Measurements from ENCODE around the gene LAMB1. TPM values are rescaled to one million over a fixed set of nuclear protein-coding genes. Genes with fewer than 3 reads are reported as not detected.

LAMB1 gene
- total RNA-seq, 1 experiment from 2014 or later, result 127 TPM

DNA sequence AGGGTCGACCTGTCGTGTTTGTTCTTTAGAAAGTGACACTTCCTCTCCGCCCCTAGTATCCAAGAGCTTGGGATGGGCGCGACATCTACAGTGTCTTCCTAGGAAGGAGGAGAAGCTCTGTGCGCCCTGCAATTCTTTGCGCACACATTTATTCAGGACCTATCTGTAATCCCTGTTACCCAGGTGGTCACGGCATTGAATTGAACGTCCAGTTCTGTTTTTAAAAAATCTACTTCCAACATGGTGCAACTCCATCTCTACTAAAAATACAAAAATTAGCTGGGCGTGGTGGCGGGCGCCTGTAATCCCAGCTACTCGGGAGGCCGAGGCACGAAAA is 606 bp upstream of the LAMB1 start:
- no peak for DNase-seq (ENCODE audit: low read depth)
- in situ Hi-C loops (cut with HindIII; ENCODE audit: low pct_unique_long_range_greater_than_20kb, low sequenced_read_pairs), result no loop called here

DNA sequence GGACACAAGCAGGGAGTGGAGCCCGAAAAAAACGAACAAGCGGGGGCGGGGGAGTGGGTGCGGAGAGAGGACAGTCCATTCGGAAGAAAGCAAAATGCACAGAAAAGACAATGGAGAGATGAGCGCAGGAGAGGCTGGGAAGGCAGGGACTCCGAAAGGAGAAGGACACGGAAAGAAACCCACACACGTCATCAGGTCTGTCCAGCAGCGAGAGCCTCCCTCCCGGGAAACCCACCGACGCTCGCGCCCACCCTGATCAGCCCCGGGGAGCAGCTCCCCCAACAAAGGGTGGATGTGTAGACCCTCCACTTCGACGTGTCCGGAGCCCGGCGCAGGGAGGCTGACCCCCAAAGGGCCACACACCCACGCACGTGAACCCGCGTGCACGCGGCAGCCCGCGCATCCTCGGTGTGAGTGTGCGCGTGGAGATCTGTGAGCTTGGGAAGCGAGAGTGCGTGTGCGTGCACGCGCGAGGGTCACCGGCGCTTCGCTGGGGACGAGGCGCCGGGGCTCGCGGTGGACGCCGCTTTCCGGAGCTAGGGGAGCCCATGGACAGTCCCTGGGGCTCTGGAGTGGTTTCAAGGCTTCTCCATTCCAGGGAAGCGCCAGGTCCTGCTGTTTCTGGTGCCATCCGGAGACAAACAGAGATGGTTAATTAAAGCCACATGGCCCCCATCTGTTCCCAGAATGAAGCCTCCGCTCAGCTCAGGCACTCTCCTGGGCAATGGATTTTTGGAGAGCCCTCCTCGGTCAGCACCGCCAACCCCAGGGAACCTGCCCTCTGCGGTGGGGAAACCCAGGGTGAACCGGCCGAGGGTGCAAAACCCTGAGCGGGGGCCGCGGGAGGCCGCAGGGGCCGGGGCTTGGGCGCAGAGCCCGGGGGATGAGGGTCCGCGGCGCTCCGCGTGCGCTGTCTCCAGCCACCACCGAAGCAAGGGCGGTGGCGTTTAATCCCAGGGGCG is 916 bp downstream of the LAMB1 start:
- no peak for DNase-seq (ENCODE audit: low read depth)
- in situ Hi-C loops (cut with HindIII; ENCODE audit: low pct_unique_long_range_greater_than_20kb, low sequenced_read_pairs), result no loop called here

DNA sequence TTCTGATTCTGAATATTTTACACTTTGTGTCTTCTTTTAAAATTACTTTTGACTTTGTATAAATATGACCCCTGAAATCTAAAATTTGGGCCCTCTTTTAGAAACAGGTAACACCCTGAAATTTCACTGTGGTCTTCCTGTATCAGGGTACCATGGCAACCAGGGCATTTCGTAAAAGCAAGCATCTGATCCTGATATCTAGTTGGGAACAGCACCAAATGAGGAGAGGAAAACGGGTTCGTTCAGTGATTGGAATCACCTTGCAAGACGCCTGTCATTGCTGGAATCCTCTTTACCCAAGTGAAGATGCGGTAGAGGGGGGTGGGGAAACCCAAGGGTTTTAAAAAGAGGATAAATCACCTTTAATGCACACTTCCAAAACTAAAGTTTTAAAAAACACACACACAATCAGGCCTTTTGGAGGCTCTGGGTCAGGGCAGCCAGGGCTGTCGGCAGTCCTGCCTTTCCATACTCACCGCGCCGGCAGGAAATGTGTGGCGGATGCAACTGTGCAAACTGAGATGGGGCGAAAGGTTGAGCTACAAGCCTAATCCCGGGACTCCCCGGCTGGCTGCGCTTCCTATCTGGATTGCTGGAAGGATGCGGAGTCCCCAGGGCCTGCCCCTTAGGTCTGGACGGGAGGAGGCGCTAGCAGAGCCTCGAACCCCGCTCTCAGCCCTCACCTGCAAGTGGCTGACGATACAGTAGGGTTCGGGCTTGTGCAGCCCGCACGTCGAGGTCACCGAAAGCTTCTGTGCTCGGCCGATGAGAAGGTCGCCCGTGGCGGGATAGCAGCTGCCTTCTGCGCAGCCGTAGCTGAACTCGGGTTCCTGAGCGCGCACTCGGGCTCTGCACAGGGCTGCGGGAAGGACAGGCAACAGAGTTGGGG is 1.8 kb downstream of the LAMB1 start:
- in situ Hi-C loops (cut with HindIII; ENCODE audit: low pct_unique_long_range_greater_than_20kb, low sequenced_read_pairs), result no loop called here
- peak; percentile 68 for DNase-seq (ENCODE audit: low read depth)

DNA sequence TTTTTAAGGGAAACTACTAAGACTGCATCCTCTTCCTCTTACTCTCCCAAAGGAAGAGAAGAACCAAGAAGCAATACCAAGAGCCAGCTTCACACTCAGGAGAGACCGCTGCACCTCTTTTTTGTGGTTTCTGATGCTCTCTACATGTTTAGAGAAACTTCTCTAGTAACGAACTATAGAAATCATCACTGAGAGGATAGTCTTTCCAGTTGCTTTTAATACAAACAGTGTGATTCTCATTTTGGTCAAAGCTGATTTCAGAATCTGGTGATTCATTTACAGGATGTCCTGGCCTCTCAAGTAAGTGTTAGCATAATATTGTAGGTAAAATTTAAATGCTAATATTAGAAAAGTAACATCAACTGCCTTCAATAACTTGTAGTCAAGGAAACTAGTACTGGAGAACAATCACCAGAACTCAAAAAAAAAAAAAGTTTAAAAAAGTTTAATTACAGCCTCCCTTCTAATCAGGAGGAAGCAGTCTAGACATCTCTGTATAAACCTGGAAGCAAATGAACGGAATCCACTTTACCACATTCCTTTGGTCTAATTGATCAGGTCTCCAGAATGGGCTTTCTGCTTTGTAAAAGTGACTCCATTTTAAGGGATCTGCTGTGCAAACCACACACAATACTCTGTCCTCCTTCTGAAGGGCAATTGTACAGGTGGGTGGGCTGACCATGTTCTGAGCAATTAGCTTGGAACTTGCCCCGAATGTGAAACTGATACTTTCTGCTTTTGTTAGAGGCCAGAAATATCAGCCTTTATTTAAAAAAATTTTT is 3.0 kb downstream of the LAMB1 start:
- peak; percentile 45 for DNase-seq (ENCODE audit: low read depth)
- in situ Hi-C loops (cut with HindIII; ENCODE audit: low pct_unique_long_range_greater_than_20kb, low sequenced_read_pairs), result no loop called here

DNA sequence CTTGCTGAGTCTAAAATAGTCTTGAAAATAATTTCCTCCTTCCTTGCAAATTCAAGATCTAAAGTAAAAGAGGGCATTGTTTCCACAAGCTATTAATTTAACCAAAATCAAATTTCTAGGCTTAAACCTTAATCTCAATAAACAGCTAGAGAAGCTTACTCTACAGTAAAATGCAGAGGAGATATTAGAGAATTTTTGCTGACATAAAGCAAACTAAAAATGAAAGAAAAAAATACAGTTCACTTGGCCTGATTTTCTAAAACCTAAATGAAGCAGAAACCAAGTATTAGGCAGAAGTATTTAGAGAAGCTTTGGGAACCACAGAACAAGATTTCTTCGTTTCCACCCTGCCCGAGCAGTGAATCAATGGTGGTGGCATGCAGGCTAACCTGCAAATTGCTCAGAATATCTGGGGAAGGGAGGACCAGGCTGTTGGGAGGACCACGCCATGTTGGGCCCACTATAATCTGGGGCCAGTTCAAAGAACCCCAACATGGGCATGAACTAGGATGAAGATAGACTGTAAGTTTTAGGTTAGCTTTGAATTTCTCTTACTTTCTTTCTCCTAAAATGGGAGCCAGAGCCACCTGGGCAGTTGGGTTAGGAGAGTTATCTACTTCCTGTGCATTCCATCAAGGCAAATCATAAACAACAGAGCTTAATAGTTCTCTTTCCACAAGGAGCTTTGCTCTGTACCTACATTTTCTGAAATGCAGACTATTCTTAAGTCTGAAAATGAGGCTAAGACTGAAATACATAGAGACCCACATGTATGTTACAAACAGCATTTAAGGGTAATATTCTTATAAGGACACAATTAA is 4.1 kb downstream of the LAMB1 start:
- in situ Hi-C loops (cut with HindIII; ENCODE audit: low pct_unique_long_range_greater_than_20kb, low sequenced_read_pairs), result no loop called here
- no peak for DNase-seq (ENCODE audit: low read depth)

DNA sequence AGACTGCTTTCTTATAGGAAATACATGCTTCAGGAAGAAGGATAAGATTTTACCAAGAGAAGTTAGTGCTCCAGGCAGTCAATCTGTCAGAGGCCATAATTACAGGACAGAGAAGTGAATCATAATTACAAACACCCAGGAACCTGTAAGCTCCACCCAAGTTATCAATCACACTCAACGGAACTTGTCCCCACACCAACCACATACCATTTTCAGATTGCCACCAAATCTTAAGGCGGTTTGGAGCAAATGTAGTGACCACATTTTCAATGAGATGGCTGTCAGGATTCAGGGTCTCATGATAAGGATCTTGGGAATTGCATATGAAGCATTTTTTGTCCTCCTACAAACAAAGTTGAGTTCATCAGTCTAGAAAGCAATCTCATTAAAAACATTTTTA is 4.8 kb downstream of the LAMB1 start:
- peak; percentile 64 for DNase-seq (ENCODE audit: low read depth)
- in situ Hi-C loops (cut with HindIII; ENCODE audit: low pct_unique_long_range_greater_than_20kb, low sequenced_read_pairs), result no loop called here

DNA sequence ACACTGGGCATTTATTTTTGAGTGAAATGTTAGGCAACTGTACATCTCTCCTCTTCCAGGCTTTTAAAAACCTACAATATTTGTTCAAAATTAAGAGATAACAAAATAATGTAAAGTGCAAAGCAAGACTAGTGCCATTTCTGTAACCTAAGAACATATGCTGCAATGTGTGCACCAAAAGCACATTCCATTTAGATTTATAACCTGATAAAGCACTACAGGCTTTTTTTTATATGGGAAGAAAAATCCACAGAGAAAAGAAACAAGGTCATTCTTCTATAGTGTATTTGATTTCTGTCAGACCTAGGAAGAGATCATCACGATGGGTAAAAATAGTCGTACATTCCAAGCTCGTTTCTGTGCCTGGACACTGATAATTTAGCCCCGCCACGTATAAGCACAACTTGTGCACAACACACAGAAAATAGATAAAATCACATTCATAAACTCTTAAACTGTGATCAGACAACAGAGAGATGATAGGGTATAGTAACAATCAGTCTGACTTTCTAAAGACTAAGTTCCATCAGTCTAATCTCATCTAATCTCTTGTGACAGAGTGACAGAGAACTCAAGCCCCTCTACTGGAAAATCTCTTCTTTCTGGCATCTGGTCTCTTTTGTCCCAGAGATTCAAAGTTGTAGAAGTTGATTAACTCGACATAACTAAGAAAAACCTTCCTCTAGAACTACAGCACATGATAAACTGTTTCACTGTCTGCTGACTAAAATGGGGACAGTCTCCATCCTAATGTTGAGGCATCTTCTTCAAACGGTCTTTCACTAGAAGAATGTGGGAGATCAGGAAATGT is 6.7 kb downstream of the LAMB1 start:
- no peak for DNase-seq (ENCODE audit: low read depth)
- in situ Hi-C loops (cut with HindIII; ENCODE audit: low pct_unique_long_range_greater_than_20kb, low sequenced_read_pairs), result no loop called here

DNA sequence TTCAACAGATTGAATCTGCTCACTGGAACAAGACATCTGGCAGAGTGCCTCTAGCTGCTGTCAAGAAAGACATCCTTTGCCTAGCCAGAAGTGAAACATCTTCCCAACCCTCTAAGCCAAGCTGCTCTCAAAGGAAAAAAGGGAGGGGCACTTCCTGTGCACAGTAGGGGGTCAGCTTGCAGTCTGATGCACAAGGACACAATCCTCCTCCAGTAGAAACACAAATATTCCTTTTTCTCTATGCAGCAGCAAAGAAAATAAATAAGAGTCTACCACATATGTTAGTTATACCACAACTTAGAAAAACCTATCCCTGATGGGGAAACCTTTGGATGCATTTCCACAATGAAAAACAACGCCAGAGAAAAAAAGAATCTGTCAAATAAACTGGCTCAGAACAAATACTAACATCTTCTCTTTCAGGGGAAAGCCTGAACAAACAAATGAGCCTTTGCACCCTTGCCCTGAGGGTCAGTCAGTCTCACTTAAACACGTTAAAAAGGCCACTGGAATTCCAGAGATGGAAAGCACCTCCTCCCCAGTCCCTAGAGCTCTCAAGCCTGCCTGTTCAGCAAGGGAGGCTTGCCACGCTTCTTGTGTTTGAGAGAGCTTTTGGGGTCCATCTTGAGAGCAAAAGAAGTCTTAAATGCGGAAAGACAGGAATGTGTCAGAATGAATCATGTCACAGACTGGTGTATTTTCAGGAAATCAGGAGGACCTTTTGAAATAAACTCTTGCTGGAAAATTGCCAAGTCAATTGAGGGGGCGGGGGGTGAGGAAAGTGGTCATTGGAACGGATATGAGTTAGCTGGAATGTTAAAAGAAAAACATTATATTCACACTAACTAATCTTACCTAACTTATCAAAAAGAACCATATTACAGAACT is 7.5 kb downstream of the LAMB1 start:
- peak; percentile 82 for DNase-seq (ENCODE audit: low read depth)
- in situ Hi-C loops (cut with HindIII; ENCODE audit: low pct_unique_long_range_greater_than_20kb, low sequenced_read_pairs), result no loop called here

DNA sequence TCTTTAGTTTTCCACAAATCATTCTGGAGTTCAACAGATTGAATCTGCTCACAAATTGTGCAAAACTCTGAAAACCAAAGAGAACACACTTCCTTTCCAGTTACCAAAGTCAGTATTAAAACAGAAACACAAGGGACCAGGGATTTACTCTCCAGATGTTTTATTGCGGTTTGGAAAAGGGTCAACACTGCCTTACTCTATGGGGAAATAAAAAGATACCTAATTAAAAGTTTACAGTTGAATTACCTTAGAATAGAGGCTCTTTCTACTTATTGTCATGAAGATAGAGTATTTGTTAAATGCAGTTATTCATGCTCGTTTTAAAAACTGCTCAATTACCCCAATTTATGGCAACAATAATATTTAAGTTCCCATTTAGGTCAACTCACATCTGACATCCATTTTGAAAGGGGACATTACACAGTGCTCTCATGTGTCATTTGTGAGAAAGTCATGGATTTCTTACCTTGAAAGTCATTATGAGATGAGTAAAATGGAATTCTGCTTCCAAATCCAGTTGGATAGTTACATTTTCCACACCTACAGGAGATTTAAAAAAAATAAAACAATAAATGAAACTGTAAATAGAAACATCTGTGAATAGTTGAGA is 8.4 kb downstream of the LAMB1 start:
- no peak for DNase-seq (ENCODE audit: low read depth)
- in situ Hi-C loops (cut with HindIII; ENCODE audit: low pct_unique_long_range_greater_than_20kb, low sequenced_read_pairs), result no loop called here

DNA sequence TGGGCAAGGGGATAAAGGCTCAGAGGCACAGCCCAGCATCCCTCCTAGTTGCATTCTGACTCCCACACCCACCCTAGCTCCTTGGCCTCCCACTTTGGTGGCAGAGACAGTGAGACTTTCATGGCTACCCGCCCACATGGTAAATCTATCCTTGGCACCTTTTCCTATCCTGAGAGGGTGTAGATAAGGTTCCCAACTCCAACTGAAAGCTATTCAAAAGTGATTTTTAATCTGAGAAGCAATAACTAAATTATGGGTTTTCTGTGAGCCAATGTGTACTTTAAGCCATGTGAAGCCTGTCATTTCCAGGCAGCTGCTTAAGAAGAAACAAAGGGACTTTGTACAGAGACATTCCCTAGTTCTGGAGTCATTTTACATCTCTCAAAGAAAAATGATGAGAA is 9.1 kb downstream of the LAMB1 start:
- DNase-seq (ENCODE audit: low read depth), result no peak
- in situ Hi-C loops (cut with HindIII; ENCODE audit: low pct_unique_long_range_greater_than_20kb, low sequenced_read_pairs), result no loop called here

DNA sequence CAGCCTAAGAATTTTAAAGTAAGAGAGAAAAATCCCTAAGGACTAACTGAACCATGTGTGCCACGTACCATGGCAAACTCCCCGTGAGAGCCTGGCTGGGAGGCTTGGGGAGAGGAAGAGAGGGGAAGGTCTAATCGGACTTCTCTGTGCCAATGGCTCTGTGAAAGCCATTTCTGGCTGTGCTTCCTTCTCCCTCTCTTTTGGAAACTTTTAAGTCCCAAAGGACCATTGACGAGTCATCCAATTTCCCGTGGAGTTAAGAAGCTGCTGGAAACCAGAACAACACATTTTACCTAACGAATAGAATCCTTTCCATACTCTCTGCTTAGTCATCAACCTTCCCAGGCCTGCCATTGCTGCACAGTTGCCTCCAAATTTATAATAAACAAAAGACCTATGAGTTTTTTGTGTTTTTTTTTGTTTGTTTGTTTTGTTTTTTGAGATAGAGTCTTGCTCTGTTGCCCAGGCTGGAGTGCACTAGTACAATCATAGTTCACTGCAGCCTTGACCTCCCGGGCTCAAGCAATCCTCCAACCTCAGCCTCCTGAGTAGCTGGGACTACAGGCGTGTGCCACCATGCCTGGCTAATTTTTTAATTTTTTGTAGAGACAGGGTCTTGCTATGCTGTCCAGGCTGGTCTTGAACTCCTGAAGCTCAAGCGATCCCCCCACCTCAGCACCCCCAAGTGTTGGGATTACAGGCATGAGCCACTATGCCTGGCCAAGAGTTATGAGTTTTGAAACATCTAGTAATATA is 13.2 kb downstream of the LAMB1 start:
- peak; percentile 33 for DNase-seq (ENCODE audit: low read depth)
- in situ Hi-C loops (cut with HindIII; ENCODE audit: low pct_unique_long_range_greater_than_20kb, low sequenced_read_pairs), result no loop called here

DNA sequence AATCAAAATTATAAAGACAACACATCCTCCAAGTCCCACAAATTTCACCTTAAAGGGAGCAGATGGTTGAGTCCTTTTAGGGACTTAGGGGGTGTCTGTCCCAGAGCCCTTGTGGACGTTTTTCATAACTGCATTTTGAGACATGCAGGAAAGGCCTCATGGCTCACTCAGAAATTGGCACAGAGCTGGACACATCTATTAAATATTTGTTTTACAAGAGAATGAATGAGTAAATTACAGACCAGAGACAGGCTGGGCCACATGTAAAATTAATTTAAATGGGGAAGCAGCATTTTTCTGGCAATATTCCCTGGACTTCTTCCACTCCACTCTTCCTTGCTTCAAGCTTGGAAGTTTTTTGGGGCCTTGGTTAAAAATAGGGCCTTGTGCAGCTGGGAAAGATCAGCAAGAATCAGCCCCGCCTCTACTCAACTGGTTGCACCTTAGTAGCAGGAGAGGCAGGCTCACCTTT is 20.0 kb downstream of the LAMB1 start:
- no peak for DNase-seq (ENCODE audit: low read depth)
- in situ Hi-C loops (cut with HindIII; ENCODE audit: low pct_unique_long_range_greater_than_20kb, low sequenced_read_pairs), result no loop called here

DNA sequence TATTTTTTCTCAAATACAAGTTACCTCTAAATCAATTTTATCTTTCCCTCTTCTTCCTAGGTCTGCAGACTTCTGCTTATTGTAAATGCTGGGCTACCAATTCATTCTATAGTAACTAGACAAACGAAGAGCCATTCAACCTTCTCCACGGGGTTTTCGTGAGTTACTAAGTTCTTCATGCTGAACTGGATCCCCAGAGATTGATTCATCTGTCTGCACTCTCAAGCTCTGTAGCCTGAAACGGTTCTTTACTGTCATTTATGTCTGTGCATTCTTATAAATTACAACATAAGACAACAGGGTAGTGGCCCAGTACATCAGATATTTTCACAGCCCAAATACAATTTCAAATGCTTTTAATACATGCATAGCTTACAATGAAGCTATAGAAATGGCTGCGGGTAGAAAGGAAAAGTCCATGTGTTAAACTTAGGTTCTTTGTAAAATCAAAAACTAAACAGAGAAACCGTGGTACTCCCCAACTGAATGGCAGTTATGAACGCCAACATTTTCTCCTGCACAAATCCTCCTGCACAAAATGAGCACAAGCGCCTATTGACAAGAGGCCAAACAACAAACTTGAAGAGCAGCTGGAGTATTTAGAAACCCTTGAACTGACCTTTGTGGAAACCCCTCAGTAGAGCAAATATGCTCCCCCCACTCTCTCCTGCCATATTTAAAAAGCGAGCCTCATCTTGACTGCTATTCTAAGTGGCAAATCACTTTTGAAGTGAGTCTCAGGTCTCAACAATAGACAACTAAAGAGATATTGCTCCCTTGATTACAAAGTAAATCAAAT is 20.7 kb downstream of the LAMB1 start:
- in situ Hi-C loops (cut with HindIII; ENCODE audit: low pct_unique_long_range_greater_than_20kb, low sequenced_read_pairs), result no loop called here
- DNase-seq (ENCODE audit: low read depth), result no peak

DNA sequence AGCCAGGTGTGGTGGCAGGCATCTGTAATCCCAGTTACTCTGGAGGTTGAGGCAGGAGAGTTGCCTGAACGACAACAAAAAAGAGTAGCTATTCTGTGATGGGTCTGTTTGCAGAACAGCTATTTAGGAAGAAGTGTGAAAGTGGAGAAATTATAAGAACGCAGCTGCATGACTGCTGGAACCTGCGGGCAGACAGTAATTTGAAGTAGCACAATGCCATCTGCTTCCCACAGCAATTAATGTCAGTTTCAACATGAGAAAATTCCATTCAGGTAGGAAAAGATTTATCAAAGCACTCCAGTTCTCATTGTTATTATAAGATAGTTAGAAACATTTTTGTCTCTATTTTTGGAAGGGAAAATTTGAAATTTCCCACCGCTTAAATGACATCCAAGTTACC is 21.5 kb downstream of the LAMB1 start:
- in situ Hi-C loops (cut with HindIII; ENCODE audit: low pct_unique_long_range_greater_than_20kb, low sequenced_read_pairs), result no loop called here
- DNase-seq (ENCODE audit: low read depth), result no peak
